Measurements from ENCODE around the gene SLC22A31.

Gene SLC22A31

DNA sequence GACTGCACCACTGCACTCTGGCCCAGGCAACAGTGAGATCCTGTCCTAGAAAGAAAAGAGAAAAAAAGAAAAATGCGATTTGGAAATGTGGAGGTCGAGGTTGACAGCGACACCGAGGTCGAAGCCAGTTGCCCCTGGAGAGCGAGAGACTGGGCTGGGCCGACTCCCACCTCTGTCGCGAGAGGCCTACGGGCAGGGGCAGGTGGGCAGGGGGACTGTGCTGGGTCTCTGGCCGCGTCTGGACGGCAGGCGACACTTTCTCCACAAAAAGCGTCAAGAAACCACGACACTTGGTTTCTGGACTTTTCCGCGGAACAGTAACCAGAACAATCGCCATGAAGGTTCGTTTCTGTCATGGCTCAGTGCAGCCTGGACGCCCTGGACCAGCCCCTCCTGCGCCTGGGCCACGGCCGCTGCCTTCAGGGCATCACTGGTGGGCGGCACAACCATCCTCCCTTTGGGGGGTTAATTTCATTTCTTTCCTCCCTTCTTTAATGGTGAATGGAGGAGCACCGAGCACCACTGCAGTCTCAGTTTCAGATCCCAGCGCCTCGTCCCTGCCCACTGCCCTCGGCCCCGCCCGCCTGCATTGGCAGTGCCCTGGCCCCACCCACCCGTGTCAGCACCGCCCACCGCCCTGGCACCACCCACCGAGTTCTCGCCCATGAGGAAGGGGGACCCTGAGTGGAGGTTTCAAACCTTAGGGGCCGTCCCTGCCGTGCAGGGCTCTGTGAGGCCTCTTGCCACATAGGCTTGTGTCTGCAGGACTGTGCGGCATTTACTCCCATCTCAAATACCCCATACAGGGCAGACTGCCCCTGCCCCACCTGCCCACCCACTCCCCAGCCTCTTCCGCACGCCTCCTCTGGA is 47.3 kb downstream of the SLC22A31 start:
- H3K27ac ChIP-seq: no peak overlapping the region

DNA sequence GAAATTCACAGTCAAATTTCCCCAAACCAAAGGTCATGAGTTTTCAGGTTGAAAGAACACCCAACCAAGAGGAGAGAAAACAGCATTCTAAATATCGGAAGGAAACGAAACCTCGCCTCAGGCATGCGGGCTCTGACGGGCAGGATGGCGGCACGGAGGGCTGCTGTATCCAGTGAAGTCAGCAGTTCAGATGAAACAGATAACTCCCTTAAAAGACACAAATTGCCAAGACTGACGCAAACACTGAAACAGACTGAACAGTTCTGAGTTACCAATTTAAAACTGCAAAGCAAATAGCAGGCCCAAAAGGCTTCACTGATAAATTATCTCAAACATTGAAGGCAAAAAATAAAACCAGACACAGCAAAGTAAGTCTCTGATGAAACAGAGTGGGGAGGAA is 49.4 kb downstream of the SLC22A31 start:
- no peak overlapping the region for H3K27ac ChIP-seq
- TF ChIP-seq, protein P1, sequence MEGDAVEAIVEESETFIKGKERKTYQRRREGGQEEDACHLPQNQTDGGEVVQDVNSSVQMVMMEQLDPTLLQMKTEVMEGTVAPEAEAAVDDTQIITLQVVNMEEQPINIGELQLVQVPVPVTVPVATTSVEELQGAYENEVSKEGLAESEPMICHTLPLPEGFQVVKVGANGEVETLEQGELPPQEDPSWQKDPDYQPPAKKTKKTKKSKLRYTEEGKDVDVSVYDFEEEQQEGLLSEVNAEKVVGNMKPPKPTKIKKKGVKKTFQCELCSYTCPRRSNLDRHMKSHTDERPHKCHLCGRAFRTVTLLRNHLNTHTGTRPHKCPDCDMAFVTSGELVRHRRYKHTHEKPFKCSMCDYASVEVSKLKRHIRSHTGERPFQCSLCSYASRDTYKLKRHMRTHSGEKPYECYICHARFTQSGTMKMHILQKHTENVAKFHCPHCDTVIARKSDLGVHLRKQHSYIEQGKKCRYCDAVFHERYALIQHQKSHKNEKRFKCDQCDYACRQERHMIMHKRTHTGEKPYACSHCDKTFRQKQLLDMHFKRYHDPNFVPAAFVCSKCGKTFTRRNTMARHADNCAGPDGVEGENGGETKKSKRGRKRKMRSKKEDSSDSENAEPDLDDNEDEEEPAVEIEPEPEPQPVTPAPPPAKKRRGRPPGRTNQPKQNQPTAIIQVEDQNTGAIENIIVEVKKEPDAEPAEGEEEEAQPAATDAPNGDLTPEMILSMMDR (conservative IDR thresholded peaks at IDR 0.05): no peak

More for the DNA sequence above, 47.3 kb downstream of the SLC22A31 start:
- TF ChIP-seq, protein P1 (conservative IDR thresholded peaks at IDR 0.05): no peak

DNA sequence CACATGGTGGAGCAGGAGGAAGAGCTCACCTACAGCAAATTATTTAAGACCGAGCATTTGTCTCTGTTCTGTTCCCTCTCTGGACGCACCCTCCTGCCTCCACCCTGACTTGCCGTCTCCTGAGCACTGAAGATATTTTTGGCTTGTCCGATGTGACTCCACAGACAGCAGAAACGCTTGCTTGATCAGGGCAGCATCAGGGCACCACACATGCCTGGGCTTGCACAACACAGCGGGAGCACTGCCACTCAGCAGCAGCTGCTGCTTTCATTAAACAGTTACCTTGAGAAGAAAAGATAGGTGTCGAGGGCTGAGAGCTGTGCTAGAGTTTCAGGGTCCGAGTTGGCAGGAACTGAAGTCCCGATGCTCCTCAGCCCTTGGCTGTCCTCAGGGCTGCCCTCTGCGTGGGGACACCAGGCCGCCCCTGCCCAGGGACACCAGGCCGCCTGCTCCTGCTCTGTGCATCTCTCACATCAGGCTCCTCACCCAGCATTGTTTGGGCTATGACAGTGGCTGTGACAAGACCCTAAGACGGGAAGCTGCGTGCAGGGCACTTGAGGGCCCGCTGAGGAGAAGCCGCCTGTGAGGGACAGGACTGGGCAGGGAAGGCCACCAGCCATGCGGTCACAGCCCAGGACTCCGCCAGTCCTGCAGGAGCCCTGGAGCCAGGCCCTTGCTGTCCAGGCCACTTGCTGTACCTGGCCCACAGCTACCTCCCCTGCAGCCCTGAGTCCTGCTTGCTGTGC is 50.1 kb downstream of the SLC22A31 start:
- no peak overlapping the region for H3K27ac ChIP-seq
- TF ChIP-seq, protein P1 (conservative IDR thresholded peaks at IDR 0.05): no peak

DNA sequence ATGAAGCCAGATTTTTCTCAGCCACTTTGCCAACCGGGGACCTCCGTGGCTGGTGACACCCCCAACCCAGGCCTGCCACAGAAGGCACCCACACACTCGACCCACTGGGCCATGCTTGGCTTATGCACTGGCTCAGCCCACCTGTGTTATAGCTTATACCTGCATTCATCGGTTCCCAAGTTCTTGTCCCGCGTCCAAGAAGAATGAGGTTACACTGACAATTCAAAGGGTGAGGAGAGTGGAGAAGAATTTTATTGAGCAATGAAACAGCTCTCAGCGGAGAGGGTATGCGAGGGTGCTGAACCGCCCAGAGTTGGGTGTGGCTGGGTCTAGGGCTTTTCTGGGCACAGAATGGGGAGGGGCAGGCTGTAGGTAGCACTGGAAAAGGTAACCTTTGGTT is 51.0 kb downstream of the SLC22A31 start:
- TF ChIP-seq, protein P1 (conservative IDR thresholded peaks at IDR 0.05): no peak
- no peak overlapping the region for H3K27ac ChIP-seq

DNA sequence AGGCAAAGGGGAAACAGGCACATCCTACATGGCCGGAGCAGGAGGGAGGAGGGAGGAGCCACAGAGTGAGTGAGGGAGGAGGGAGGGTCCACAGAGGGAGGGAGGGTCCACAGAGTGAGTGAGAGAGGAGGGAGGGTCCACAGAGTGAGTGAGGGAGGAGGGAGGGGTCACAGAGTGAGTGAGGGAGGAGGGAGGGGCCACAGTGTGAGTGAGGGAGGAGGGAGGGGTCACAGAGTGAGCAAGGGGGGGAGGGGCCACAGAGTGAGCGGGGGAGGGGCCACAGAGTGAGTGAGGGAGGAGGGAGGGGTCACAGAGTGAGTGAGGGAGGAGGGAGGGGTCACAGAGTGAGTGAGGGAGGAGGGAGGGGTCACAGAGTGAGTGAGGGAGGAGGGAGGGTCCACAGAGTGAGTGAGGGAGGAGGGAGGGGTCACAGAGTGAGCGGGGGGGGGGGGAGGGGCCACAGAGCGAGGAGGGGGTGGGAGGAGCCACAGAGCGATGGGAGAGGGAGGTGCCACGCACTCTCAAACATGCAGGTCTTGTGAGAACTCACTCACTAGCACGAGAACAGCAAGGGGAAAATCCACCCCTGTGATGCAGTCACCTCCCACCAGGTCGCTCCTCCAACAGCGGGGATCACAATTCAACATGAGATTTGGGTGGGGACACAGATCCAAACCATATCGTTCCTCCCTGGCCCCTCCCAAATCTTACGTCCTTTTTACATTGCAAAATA is 53.1 kb downstream of the SLC22A31 start:
- H3K27ac ChIP-seq: no peak overlapping the region
- TF ChIP-seq, protein P1 (conservative IDR thresholded peaks at IDR 0.05): no peak

DNA sequence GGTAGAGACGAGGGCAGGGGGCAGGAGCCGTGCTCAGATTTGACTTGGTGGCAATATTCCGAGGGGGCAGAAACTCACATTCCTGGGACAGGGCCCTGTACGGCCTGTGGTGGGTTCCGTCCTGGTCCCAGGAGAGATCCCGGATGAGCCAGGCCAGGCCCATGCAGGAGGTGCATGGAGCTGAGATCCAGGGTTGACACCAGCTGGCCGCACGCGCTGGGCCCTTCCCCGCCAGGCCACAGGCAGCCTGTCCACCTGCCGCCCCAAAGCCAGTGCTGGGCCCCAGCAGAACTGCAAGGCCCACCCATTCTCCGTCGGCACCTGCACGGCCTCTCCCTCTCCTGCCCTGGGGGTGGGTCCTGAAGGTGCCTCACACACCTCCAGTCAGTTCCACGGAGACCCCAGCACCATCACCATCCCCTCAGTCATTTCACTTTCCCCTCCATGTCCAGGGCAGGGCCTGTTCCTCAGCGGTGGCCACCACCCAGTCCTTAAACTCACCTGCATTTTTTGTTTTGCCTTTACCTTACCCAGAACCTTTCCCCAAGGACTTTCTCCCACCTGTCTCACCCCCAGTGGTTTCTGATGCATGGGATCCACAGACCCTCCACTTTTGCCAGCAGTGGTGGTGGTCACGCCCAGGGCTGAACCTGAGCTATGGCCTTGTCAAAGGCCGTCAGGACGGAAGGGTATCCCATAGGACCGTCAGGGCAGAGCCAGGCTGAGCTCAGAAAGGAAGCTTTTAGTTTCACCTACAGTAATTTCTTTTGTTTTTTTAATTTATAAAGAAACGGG is 53.9 kb downstream of the SLC22A31 start:
- TF ChIP-seq, protein P1 (conservative IDR thresholded peaks at IDR 0.05): no peak
- no peak overlapping the region for H3K27ac ChIP-seq
